ENCODE results near the gene MSMO1. TPM values are rescaled to one million over a fixed set of nuclear protein-coding genes. Genes with fewer than 3 reads are reported as not detected.

The MSMO1 gene
- total RNA-seq, 1 donor from 2014 or later: 3.6 TPM

GRCh38 chr4:165351359-165352130 lies 24.1 kb downstream of the MSMO1 start:
- Histone ChIP-seq H3K4me3 (no peak overlapping the region), H3K36me3 (no peaks in the 10 kb centered on the region), H3K9me3 (no peaks in the 10 kb centered on the region), H3K27me3 (no peaks in the 10 kb centered on the region), H3K4me1 (no peaks in the 10 kb centered on the region), H3K27ac (no peak overlapping the region)
- intact Hi-C loops (cut with DNase I): no loop called here
- TF ChIP-seq CTCF (IDR thresholded peaks at IDR 0.05): no peak
- no peak for DNase-seq (ENCODE audit: low spot score in 2 of 2)

GRCh38 chr4:165355900-165356300 lies 28.4 kb downstream of the MSMO1 start:
- Histone ChIP-seq H3K4me3 (no peak overlapping the region), H3K27ac (no peak overlapping the region), H3K4me1 (no peaks in the 10 kb centered on the region), H3K9me3 (no peaks in the 10 kb centered on the region), H3K27me3 (no peaks in the 10 kb centered on the region), H3K36me3 (no peaks in the 10 kb centered on the region)
- intact Hi-C loops (cut with DNase I): loop anchor here (1.0 to 5.0 kb wide), 3 partner anchors 23 to 224 kb away; partner anchors contain the start of gene CPE
- DNase-seq (ENCODE audit: low spot score in 2 of 2): no peak
- TF ChIP-seq CTCF (IDR thresholded peaks at IDR 0.05): peak; percentile 32 to 57 (median 36)

- DNase-seq (ENCODE audit: low spot score in 2 of 2): no peak
- no peaks in the 10 kb centered on the region for H3K4me1 ChIP-seq
These were observed 32.0 kb downstream of the MSMO1 start for GRCh38 chr4:165359506-165359905.

GRCh38 chr4:165360041-165360695 lies 32.7 kb downstream of the MSMO1 start:
- Histone ChIP-seq H3K4me1 (no peaks in the 10 kb centered on the region), H3K9me3 (no peaks in the 10 kb centered on the region), H3K36me3 (no peaks in the 10 kb centered on the region), H3K27me3 (no peaks in the 10 kb centered on the region), H3K4me3 (no peak overlapping the region), H3K27ac (no peak overlapping the region)
- no peak for DNase-seq (ENCODE audit: low spot score in 2 of 2)
- intact Hi-C loops (cut with DNase I): no loop called here
- TF ChIP-seq CTCF (IDR thresholded peaks at IDR 0.05): no peak

More at GRCh38 chr4:165359506-165359905, 32.0 kb downstream of the MSMO1 start:
- TF ChIP-seq CTCF (IDR thresholded peaks at IDR 0.05): no peak
- Histone ChIP-seq H3K27ac (no peak overlapping the region), H3K4me3 (no peak overlapping the region), H3K9me3 (no peaks in the 10 kb centered on the region), H3K36me3 (no peaks in the 10 kb centered on the region), H3K27me3 (no peaks in the 10 kb centered on the region)
- intact Hi-C loops (cut with DNase I): loop anchor here (5.0 kb wide), 1 partner anchor 227 kb away; no protein-coding TSS in a partner anchor

GRCh38 chr4:165360985-165361670 lies 33.7 kb downstream of the MSMO1 start:
- no peak overlapping the region for H3K4me3 ChIP-seq
- intact Hi-C loops (cut with DNase I): no loop called here
- H3K27me3 ChIP-seq: no peaks in the 10 kb centered on the region
- DNase-seq (ENCODE audit: low spot score in 2 of 2): no peak
- no peaks in the 10 kb centered on the region for H3K4me1 ChIP-seq
- TF ChIP-seq CTCF (IDR thresholded peaks at IDR 0.05): no peak
- H3K9me3 ChIP-seq: no peaks in the 10 kb centered on the region
- H3K36me3 ChIP-seq: no peaks in the 10 kb centered on the region
- H3K27ac ChIP-seq: no peak overlapping the region
